HG02588 (cell line): ENCODE results near the gene INHA.
A peak's percentile ranks its signal among the peaks of the same experiment; 100 is the strongest.

Experiments
- ATAC-seq: cut with Tn5 transposase; IDR thresholded peaks from one replicate; pipeline ENCODE4 v1.9.1; 2021; ENCODE audit warnings: mild to moderate bottlenecking, moderate library complexity; ENCODE audit not compliant: unreplicated experiment

The INHA gene

DNA sequence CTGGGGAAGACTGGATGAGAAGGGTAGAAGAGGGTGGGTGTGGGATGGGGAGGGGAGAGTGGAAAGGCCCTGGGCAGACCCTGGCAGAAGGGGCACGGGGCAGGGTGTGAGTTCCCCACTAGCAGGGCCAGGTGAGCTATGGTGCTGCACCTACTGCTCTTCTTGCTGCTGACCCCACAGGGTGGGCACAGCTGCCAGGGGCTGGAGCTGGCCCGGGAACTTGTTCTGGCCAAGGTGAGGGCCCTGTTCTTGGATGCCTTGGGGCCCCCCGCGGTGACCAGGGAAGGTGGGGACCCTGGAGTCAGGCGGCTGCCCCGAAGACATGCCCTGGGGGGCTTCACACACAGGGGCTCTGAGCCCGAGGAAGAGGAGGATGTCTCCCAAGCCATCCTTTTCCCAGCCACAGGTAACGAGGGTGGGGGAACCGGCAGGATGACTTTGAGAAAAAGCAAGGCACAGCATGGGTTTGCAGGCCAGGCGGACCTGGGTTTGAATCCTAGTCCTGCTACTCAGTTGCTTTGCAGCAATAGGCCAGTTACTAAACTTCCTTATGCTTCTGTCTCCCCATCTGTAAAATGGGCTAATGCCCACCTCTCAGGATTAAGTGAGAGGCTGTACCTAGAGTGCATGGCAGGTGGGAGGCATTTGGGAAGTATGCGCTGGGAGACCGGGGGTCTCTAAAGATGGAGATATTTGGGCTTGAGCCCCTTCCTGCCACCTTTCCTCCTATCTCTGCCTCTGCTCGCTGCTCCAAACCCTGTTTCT lies at the start of gene INHA:
Gene INHA (plus strand): TSS at position 74 of the 765 bp plus-strand sequence. CDS start 65 bp downstream, at position 139.
- ATAC-seq = no peak

- no peak for ATAC-seq
Measured at GRCh38 chr2:219523031-219523671, 49.0 kb upstream of the INHA start.

GRCh38 chr2:219524817-219525216 lies 47.3 kb upstream of the INHA start:
- no peak for ATAC-seq

DNA sequence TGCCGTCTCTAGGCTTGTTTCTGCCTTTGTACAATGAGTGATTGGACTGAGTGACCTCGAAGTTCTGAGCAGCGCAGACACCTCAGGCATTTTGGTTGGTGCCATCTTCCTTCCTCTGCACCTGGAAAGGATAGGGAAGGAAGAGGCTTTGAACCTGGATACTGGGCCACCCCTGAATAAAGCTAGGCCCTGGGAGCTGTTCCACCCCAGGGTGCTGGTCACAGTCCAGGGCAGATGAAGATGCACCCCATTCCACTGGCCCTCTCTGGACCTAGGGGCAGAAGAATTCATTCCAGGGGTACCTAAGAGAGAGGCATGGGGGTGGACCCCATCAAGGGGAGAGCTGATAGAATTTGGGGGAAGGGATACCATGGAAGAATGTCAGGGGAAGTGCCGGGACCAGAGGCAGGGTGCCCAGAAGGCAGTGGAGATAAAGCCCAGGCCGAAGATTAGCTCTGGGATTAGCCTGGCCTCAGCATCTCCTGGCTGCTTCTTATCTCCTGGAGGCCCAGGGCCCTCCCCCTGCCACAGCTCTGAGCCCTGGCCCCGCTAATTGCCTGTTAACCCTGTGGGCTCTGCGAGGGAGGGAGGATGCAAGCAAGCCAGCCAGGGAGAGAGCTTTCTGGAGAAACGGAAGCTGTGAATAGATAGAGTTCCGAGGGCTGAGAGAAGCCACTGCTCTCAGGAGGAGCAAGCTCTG lies 46.4 kb upstream of the INHA start:
- no peak for ATAC-seq

- ATAC-seq = no peak
Measured at GRCh38 chr2:219526320-219527075, 45.6 kb upstream of the INHA start.

GRCh38 chr2:219527076-219527394 lies 45.1 kb upstream of the INHA start:
- ATAC-seq = no peak

GRCh38 chr2:219527472-219527871 lies 44.6 kb upstream of the INHA start:
- no peak for ATAC-seq

- peak; percentile 86 for ATAC-seq
Measured at GRCh38 chr2:219530048-219530963, 41.8 kb upstream of the INHA start.

- ATAC-seq = no peak
Measured at GRCh38 chr2:219531639-219532377, 40.3 kb upstream of the INHA start.

DNA sequence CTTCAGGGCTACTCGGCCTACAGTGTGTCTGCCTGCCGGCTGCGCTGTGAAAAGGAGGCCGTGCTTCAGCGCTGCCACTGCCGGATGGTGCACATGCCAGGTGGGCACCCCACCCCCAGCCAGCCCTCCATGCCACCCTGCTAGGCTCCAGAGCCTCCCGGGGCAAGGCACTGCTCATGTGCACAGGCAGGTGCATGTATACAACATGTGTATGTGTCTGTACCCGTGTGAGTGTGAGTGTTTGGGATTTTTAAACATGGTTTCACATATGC lies 39.8 kb upstream of the INHA start:
- ATAC-seq = no peak

- no peak for ATAC-seq
Measured at GRCh38 chr2:219533930-219534661, 38.0 kb upstream of the INHA start.

DNA sequence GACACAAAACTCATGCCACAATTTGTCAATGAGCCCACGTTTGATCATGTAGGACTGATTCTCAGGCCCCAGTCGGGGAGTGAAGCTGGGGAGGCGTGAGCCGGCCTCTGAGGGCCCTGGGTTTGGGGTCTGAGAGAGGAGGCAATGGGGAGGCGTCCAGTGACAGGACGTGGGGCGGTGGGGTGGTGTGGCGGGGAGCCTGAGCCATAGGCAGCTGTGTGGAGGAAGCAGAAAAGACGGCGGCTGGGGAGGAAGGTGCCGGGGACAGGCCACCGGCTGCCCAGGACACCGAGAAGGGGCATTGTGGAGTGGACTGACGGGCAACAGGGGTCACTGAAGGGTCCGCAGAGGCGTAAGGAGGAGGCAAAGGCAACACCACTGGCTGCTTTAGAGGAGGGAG lies 35.7 kb upstream of the INHA start:
- no peak for ATAC-seq

GRCh38 chr2:219536967-219537366 lies 35.1 kb upstream of the INHA start:
- no peak for ATAC-seq

DNA sequence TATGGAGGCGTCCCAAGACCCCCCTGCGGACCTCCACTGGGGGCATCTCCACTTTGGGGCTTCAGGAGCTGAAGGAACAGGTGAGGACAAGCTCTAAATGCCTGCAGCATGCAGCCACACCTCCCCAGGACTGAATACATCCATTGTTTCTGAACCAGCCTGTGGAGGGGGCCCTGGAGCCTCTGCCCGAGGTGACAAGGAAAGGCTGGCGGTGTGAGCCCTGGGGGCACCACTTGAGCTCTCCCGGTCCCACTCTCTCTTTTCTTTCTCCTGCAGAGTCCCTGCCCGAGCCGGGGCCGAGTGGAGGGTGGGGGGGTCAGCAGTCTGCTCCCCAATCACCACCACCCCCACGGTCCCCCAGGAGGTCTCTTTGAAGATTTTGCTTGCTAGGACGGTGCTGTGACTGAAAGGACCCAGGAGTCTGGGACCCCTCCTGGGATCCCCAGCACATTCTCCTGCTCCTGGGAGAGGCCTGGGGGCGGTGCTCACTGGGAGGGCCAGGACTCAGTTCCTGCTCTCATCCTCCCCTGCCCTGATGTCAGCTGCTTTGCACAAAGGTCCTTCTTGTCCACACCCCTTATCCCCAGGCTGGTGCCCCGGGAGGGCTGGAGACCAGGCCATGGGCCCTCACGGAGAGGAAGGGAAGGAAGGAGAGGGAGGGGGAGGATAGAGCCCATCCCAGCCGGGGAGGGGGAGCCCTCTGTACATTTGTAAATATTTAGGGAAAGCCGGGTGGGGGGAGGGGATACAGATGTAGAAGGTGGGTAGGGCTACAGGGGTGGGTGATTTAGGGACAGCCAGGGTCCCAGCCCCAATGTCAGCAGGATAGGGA lies 34.2 kb upstream of the INHA start:
- no peak for ATAC-seq

DNA sequence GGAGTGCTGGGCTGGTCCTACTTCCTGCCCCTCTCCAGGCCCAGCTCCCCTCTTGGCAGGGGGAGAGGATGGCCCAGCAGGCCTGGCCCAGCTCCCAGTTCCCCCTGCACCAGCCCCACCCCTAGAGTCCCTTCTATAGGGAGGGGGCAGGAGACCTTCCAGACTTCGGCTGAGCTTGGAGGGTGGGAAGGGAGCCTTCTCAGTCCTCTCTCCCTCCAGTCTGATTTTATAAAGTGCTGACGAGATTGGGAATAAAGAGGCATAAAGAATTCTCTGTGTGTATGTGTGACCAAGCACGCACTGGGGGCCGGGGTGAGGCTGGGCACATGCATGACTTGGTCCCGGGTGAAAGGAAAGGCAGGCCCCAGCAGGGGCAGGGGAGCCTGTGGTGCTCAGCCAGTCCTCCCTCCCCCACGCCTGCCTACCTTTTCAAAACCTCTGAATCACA lies 33.6 kb upstream of the INHA start:
- ATAC-seq = no peak

DNA sequence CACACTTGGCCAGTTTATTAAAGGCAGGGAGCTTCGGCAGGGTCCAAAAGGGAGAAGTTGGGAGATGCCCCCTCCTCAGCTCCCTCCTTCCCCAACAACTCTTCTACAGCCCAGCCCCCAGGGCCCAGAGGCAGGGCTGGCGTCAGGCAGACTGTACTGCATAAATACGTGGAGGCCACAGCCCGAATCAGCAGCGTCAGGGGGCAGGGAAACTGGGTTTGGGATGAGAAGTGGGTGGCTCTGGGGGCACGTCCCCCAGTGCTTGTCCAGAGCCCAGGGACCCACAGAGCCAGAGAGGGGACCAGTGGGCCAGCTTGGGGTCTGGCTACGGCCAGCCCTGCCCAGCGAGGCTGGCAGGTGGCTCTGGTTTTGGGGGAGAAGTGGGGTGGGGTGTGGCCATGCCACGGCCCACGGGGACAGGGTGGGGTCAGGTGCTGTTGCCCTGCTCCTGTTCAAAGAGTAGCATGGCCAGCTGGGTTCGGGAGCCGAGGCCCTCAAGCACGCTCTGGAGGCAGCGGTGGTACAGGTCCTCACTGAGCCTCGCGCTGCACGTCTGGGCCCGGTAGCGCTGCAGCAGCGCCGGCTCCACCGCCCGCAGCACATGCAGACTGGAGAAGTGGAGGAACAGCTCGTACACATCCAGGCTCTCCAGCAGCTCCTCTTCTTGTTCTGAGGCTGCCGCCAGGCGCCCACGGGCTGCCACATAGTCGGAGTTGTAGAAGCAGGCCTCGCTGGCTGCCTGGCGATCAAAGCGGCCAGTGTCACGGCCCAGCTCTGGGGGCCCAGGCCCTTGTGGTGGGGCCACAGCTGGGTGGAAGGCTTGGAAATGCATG lies 32.9 kb upstream of the INHA start:
- no peak for ATAC-seq

DNA sequence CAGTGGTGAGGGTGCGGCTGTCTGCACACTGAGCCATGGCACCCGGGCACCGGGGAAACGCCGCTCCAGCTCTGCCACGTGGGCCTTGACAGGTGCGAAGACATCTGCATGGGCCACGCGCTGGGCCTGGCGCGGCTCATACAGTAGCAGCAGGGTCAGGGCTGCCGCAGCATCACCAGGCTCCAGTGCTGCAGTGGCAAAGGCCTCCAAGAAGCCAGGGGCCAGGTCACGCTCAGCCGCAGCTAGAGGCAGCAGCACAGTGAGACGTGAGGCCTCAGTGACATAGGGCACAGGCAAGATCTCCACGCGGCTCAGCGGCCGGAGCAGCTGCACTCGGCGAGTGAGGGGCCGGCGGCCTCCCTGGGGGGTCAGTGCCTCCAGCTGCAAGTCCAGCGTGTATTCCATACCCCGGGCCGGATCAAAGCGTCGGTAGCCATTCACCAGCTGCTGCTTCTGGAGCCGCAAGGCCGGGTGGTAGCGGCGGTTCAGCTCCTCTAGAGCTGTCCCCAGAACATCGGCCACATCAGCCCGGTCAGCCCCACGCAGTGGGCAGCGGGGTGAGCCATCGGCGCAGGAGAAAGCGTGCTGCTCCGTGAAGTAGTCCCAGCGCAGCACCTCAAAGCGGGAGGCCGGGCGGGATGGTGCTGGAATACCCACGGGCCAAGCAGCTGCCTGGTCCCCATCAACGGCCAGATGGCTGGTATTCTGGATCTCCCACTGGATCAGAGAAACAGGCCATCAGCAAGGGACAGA lies 32.0 kb upstream of the INHA start:
- no peak for ATAC-seq
